ENCODE measurements around the gene DEPDC1B. TPM values are rescaled to one million over a fixed set of nuclear protein-coding genes. Genes with fewer than 3 reads are reported as not detected.

Gene DEPDC1B
- total and polyA plus RNA-seq, 2 of the 8 experiments (the other 6 are each of a cell fraction or from before 2014, with no cell fraction given): 30.8 to 67.4 TPM

- Histone ChIP-seq H4K5ac (ENCODE audit: insufficient read length, low read depth, low read length) (no peak overlapping the region), H3K4me3 (ENCODE audit: extremely low read depth in 1 of 4, insufficient read depth in 2 of 4, low read depth in 3 of 4, low read length in 4 of 4) (no peak overlapping the region), H3K4me2 (ENCODE audit: insufficient read depth in 1 of 2, low read depth in 2 of 2, low read length in 2 of 2) (no peak overlapping the region), H3K4ac (replicated peaks; ENCODE audit: insufficient read length, low read depth, low read length) (no peak overlapping the region), H2BK12ac (ENCODE audit: low read depth, low read length) (no peak overlapping the region), H2BK20ac (ENCODE audit: low read length) (no peak overlapping the region), H3K4me1 (replicated peaks in 1 of 4; ENCODE audit: control insufficient read depth in 3 of 4, insufficient read depth in 4 of 4, low read length in 3 of 4) (no peaks in the 10 kb centered on the region), H3K23me2 (ENCODE audit: low read depth, low read length) (no peaks in the 10 kb centered on the region), H4K8ac (ENCODE audit: extremely low read depth, insufficient read depth, low read length) (no peak overlapping the region), H4K20me1 (replicated peaks in 1 of 2; ENCODE audit: control insufficient read depth in 1 of 2, insufficient read depth in 2 of 2, low read length in 2 of 2) (no peaks in the 10 kb centered on the region), H2AFZ (ENCODE audit: low read length) (no peak overlapping the region), H4K91ac (replicated peaks; ENCODE audit: insufficient read length, low read length) (no peak overlapping the region), H3K27ac (ENCODE audit: low read depth, low read length) (no peak overlapping the region; the same call in 1 of the 2 replicates), H3K56ac (replicated peaks; ENCODE audit: insufficient read length, low read depth, low read length) (no peak overlapping the region), H3K18ac (ENCODE audit: extremely low read depth, low read length) (no peak overlapping the region), H3K14ac (ENCODE audit: insufficient read length) (no peak overlapping the region), H3K9ac (replicated peaks in 1 of 4; ENCODE audit: extremely low read depth in 1 of 4, low read depth in 3 of 4, low read length in 3 of 4) (no peak overlapping the region), H3K27me3 (replicated peaks in 1 of 4; ENCODE audit: control insufficient read depth in 3 of 4, extremely low read depth in 1 of 4, insufficient read depth in 3 of 4, low read length in 3 of 4) (no peaks in the 10 kb centered on the region), H2BK120ac (replicated peaks; ENCODE audit: low read depth, low read length) (no peak overlapping the region), H3K79me1 (ENCODE audit: low read depth, low read length) (no peaks in the 10 kb centered on the region), H3K23ac (ENCODE audit: insufficient read length) (no peak overlapping the region), H2BK5ac (ENCODE audit: low read depth, low read length) (no peak overlapping the region), H3K36me3 (ENCODE audit: control insufficient read depth in 2 of 4, insufficient read depth in 4 of 4, low read length in 3 of 4) (peaks cover 0 to 25% (median 8%) of the 10 kb centered on the region in 4 experiments; a peak in 6 of 8 replicates), H2AK5ac (ENCODE audit: low read depth, low read length) (no peak overlapping the region), H3K9me3 (ENCODE audit: insufficient read depth in 2 of 2, low read depth in 1 of 2, low read length in 1 of 2) (no peaks in the 10 kb centered on the region), H3K79me2 (ENCODE audit: control insufficient read depth in 1 of 2, insufficient read depth in 2 of 2, low read length in 2 of 2) (no peaks in the 10 kb centered on the region), H2BK15ac (ENCODE audit: low read length) (no peak overlapping the region)
- 95% methylated on average over 8 of the region's 8 CpGs; no CpG with 5 or more reads in 1 of the 2 experiments for WGBS, 2 experiments (ENCODE audit: extremely low coverage in 1 of 2, insufficient coverage in 1 of 2, insufficient read length in 1 of 2, insufficient replicate concordance in 2 of 2, low coverage in 1 of 2, low lambda C conversion rate in 2 of 2, missing lambda C conversion rate in 1 of 2)
- CTCF ChIA-PET (ENCODE audit: partially characterized antibody): no interaction called here
- no peak for TF ChIP-seq SIRT6 (IDR thresholded peaks at IDR 0.05; ENCODE audit: low read length)
- no peak for TF ChIP-seq BRCA1 (IDR thresholded peaks at IDR 0.05; ENCODE audit: low read depth, low read length)
- TF ChIP-seq SP1 (IDR thresholded peaks at IDR 0.05; ENCODE audit: low read depth, low read length): no peak
- TF ChIP-seq TAF7 (optimal IDR thresholded peaks at IDR 0.05; ENCODE audit: borderline replicate concordance, low read depth, low read length): no peak
- no peak for TF ChIP-seq CREB1 (IDR thresholded peaks at IDR 0.05)
- TF ChIP-seq USF2 (IDR thresholded peaks at IDR 0.05; ENCODE audit: low read length): no peak
- TF ChIP-seq TEAD4 (IDR thresholded peaks at IDR 0.05; ENCODE audit: low read depth, low read length): no peak
- TF ChIP-seq SIN3A (conservative IDR thresholded peaks at IDR 0.05 in 1 of 2, IDR thresholded peaks at IDR 0.05 in 1 of 2; ENCODE audit: low read depth in 1 of 2, low read length in 2 of 2): no peak
- TF ChIP-seq SRF (IDR thresholded peaks at IDR 0.05; ENCODE audit: low read depth, low read length): no peak
- no peak for TF ChIP-seq KDM1A (IDR thresholded peaks at IDR 0.05; ENCODE audit: borderline replicate concordance, low read length)
- no peak for TF ChIP-seq NANOG (IDR thresholded peaks at IDR 0.05; ENCODE audit: insufficient read depth, low read depth, low read length, poor library complexity, severe bottlenecking)
- TF ChIP-seq RXRA (IDR thresholded peaks at IDR 0.05; ENCODE audit: insufficient read depth, low read depth, low read length): no peak
- DNase-seq (ENCODE audit: low read depth in 1 of 2, low spot score in 2 of 2) (no peak), FAIRE-seq (no peak)
- POLR2A ChIA-PET (ENCODE audit: partially characterized antibody): no interaction called here
These were observed 69.8 kb downstream of the DEPDC1B start for GRCh38 chr5:60630179-60630578.

All from H1 (cell line).